ENCODE data around the gene FLNB.

GRCh38 chr3:58105196-58105595 is 97.0 kb downstream of the FLNB start:
- TF ChIP-seq CTCF (IDR thresholded peaks at IDR 0.05; ENCODE audit: low read length) (no peak), EZH2phosphoT487 (IDR thresholded peaks at IDR 0.05; ENCODE audit: low read length) (no peak), EZH2 (optimal IDR thresholded peaks at IDR 0.05; ENCODE audit: low read depth, low read length) (no peak)
